HG02970 (cell line): ENCODE measurements around the gene MCF2L.
"Not testable (repeated sequence)": the region's sequence is repeated elsewhere in the genome, so short reads cannot be mapped to it uniquely, and the experiment has no call there.

Experiments
- ATAC-seq: cut with Tn5 transposase; IDR thresholded peaks from one replicate; pipeline ENCODE4 v1.9.1; 2021; ENCODE audit warnings: mild to moderate bottlenecking, moderate library complexity, moderate number of reproducible peaks; ENCODE audit not compliant: unreplicated experiment, low FRiP score

The MCF2L gene

DNA sequence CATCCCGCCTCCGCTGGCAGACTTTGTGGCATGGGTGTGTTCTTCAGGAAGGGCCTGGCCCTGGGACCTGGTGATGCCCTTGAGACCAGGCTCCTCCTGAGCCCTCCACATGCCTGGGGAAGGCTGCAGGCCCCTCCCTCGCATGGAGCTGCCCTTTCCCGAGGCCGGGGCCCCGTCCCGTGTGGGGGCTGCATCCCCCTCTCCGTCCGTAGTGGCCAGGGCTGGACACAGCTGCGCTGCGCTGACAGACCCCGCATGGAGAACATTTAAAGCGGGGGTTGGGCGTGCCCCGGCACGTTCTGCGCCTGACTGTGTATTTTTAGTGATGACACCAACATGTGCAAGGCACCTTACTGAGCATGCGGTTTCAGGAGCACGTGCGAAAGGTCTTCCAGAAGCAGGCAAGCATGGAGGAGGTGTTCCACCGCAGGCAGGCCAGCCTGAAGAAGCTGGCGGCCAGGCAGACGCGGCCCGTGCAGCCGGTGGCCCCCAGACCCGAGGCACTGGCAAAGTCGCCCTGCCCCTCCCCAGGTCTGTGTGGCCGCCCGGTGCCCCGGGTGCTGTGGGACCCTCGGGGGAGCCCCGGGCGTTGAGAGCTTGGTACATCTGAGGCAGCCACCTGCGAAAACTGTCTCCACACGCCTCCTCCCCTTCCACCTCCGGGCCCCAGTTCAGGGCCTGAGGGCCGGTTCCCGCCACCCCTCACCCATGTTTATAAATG, 107.8 kb downstream of the MCF2L start:
- ATAC-seq = no peak

DNA sequence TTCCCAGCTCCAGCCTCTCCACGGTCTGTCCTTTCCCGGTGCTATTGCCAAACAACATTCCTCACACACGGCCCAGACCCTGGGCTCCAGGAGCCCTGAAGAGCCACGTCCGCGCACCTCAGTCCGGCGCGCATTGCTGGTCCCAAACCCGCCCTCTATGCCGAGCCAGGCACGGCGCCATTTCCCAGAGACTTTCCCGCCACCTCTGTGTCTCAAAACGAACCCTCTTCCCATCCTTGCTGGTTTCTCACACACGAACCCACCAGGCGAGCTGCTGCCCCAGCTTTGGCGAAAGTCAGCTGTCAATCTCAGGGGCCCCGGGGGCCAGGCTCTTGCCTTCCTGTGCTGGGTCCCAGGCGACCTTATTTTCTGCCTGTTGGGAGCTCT, 108.5 kb downstream of the MCF2L start:
- no peak for ATAC-seq

DNA sequence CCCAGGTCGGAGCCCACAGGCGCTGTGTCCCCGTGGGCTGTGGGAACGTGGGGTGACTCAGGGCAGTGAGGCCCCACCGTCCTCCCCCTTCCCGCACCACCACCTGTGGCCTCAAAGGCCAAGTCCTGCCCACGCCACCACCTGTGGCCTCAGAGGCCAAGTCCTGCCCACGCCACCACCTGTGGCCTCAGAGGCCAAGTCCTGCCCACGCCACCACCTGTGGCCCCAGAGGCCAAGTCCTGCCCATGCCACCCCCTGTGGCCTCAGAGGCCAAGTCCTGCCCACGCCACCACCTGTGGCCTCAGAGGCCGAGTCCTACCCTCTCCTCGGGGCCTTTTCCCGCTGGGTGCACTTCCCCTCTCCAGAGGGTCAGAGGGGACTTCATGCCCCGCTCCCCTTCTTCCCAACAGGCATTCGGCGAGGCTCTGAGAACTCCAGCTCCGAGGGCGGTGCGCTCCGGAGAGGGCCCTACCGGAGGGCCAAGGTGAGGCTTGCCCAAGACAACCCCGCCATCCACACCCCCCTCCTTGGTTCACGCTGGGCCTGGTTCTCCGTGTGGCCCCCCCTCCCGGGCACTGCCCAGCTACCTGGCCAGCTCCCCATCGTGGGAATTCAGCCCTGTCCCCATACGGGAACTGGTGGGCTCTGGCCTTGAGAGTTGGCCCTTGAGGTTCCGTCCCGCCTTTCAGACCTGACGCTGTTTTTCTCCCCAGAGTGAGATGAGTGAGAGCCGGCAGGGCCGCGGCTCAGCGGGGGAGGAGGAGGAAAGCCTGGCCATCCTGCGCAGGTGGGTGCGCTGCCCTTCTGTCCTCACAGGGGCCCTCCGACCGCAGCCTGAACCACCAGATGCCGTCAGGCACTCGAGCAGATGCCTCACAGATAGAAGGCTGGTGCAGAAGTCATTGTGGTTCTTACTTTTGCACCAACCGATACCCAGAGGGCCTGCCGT, 109.2 kb downstream of the MCF2L start:
- ATAC-seq = no peak

DNA sequence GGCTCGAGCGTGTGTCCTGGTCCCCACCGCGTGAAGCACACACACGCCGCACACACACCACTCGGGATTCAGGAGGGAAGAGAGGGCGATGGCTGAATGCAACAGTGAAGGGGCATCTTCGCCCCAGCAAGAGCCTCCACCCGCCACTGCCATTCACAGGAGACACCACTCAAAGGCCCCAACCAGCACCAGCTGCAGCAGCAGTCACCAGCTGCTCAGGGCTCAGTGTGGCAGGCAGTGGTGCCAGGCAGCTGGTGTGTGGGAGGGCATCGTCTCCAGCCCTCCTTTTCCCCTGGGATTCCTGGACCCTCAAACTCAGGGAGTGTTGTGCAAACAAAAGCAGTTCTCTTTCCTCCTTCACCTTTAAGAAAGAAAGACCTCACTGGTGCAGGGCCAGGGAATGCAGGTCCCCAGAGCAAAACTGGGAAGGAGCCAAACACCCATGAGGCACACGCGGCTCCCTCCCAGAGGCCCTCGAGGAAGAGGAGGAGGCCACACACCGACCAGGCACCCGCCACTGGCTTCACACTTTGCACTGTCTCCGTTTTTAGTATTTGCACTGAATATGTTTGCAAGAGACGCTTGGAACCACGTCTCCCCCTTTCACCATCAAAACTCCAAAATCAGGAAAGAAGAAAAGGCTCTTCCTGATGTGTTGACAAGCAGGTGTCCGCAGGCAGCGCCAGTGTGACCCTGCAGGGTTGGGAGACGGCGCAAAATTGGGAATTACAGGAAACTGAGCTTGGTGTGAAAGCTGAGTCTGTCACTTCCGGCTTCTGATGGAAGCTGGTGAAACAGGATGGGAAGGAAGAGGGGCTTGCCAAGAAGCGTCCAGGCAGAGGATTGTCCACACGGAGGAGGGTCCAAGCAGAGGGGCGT, 110.1 kb downstream of the MCF2L start:
- ATAC-seq = no peak

DNA sequence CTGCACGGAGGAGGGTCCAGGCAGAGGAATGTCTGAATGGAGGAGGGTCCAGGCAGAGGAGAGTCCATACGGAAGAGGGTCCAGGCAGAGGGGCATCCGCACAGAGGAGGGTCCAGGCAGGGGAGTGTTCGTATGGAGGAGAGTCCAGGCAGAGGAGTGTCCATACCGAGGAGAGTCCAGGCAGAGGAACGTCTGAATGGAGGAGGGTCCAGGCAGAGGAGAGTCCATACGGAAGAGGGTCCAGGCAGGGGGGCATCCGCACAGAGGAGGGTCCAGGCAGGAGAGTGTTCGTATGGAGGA, 110.7 kb downstream of the MCF2L start:
- not testable (repeated sequence) for ATAC-seq

DNA sequence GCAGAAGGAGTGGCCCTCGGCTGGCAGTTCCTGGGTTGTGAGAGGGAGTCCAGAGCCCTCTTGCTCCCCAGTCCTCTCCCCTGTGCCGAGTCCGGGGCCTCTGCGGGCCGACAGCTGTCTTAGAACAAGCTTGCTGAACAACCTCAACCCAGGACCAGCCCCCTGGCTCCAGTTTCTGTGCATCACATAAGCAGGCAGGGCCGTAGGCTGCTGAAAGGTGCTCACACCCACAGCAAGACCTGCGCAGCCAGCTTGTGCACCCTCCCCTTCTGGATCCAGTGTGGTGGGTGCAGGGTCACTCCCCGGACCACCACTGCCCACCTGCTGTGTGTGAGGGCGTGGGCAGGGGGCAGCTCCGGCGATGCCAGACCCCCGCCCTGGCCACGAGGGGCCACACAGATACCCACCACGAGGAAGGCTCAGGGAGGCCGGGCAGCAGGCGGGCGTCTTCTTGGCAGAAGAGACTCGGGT, 111.4 kb downstream of the MCF2L start:
- ATAC-seq = no peak

DNA sequence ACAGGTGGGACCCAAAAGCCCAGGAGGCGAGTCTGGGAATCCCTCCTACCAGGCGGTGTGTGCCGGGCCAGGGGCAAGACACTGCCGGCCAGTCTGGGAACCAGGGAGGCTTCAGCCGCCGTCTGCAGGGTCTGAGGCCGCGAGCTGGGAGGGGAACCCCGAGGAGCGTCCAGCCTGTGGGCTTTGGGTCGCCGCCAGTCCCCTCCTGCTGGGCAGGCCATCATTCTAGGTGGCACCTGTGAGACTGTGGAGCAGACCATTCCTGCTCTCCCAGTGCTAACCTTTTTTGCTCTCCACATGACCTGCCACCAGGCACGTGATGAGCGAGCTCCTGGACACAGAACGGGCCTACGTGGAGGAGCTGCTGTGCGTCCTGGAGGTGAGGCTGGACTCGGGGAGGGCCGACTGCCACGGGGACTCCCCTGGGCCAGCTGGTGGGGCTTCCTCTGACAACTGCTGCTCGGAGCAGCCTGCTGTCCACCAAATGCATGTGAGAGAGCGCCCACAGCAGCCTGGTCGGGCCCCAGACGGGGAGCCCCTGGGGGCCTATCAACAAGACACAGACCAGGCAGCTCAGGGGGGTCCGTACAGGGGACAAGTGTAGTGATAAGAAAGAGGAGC, 112.0 kb downstream of the MCF2L start:
- ATAC-seq = no peak

DNA sequence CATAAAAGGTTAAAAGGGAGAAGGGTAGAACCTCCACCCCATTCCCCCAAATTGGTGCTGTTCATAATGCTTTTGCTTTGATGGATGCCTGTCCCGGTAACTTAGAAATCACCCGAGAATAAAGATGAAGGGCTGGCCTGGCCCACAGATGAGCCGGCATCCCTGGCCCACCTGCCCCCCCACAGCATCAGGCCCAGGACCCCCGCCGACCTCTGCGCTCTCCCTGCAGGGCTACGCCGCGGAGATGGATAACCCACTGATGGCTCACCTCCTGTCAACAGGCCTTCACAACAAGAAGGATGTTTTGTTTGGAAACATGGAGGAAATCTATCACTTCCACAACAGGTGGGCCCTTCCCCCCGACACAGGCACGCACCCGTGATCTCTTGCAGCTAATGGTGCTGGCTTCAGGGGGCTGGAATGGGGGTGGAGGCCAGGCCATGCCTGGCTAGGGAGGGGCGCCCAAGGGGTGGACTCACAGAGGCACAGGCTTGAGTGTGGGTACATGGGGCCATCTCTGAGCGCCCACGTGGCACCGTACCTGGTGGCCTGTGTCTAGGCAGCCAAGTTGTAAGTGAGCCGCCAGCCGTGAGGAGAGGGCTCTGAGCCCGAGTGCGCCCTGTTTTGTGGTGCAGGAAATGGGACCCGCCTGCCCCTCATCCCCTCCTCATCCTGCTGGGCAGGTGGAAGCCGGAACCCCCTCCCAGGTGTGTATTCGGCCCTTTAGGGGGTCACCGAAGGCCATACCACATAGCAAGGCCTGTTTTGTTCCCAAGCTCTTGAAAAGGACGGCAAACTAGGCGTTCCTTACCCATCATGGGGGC, 113.4 kb downstream of the MCF2L start:
- no peak for ATAC-seq

DNA sequence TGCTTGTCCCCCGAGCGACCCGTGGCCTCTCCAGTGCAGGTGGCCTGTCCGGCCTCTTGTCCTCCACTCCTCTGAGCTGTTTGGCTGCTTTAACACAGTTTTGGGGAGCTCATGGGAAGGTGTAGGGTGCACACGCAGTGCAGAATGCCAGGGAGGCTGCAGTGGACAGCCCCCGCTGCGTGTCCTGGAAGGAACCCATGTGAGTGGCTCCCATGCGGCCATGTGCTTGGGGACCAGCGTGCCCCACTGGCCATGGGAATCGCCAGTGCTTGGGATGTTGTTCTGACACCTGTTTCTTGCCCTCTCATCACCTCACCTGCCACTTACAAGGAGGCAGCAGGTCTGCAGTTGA, 114.0 kb downstream of the MCF2L start:
- ATAC-seq = no peak

DNA sequence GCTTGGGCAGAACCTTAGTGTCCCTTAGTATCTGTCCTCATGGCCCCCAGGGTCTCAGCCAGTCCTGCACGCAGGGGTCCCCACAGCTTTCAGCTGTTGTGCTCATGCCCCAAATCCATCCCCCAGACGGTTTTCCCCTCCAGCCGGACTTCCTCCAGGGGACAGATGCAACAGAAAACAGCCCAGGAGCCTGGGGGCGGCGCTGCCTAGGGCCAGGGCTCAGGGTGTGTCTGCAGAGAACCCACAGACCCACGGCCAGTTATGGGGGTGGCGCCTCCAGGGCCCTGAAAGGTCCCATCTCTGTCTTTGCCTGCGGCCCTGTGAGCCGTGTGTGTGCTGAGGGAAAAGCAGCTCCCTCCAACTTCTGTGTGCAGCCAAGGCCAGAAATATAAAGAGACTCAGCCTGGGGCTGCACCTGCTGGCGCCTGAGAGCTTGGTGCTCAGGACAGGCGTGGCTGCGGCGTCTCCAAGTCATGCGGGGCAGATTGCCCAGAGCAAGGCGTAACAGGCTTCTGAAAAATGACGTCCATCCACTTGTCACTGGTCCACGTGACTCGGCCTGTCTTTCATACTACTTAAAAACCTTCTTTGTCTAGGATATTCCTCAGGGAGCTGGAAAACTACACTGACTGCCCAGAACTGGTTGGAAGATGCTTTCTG, 114.5 kb downstream of the MCF2L start:
- no peak for ATAC-seq

DNA sequence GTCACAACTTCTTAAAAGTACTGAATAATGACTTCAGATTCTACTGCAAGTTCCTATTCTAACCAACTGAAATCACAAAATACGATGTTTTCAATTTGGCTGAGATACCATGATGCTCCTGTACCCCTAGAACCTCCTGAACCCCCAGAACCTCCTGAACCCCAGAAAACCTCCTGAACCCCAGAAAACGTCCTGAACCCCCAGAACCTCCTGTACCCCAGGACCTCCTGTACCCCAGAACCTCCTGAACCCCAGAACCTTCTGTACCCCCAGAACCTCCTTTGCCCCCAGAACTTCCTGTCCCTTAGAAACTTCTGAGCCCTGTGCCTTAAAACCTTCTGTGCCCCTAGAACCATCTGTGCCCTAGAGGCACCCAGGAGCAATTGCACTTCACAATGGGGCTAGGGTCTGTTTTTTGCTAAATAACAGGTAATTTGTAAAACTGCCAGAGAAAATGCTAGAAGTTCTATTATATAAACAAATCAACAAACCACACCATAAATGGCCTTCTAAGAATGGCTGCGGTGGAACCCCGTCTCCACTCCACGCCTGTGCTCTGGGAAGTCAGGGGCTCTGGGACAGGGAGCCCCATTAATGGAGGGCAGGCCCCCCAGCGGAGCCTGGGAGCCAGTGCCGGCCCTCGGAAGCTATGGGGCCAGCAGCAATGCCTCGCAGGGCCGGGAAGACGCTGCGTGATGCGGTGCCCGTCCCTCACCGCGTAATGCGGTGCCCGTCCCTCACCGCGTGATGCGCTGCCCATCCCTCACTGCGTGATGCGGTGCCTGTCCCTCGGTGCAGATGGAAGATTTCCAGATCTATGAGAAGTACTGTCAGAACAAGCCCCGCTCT, 115.3 kb downstream of the MCF2L start:
- ATAC-seq = no peak

DNA sequence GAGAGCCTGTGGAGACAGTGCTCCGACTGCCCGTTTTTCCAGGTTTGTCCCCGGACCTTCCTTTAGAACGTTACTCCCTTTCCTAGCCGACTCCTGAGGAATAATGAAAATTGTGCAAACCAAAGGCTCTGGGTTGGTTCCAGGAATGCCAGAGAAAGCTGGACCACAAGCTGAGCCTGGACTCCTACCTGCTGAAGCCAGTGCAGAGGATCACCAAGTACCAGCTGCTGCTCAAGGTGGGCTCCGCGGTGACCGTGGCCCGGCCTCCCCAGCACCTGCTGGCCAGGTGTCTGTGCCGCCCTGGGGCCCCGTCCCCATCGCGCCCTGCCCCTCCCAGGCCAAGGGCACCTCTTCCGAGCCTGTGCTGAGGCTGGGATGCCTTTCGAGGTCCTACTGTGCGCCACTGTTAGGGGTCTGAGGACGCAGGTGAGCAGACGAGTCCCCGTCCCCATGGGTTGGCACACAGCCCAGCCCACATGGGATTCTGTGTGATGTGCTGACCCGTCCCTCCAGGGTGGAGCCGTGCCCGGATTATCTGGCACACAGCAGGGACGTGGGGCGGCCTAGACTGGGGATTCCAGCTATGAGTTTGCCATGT, 116.0 kb downstream of the MCF2L start:
- ATAC-seq = no peak

DNA sequence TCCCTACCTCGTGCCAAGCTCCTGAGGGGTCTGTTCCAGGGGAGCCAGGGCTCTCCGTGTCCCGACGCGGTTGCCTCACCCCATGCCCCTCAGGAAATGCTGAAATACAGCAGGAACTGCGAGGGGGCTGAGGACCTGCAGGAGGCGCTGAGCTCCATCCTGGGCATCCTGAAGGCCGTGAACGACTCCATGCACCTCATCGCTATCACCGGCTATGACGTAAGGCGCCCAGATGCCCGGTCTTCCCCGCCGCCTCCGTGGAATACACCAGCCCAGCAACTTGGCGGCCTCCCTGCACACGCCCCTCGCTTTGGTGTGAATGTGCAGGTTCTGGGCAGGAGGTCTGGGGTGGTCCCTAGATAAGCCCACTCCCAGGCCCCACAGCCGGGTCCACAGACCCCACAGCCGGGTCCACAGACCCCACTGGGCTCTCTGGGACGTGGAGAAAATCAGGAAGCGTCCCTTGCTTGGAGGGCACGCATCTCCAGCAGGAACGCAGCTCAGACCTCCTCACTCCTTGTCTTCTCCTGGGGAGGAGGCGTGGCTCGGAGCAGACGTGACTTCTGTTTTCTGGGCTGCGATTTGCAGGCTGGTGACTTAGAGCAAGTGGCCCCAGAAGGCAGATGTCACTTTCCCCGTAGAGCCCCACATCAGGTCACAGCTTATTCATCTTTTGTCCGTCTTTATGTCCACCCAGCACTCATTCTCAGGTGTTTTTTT, 117.2 kb downstream of the MCF2L start:
- ATAC-seq = no peak

DNA sequence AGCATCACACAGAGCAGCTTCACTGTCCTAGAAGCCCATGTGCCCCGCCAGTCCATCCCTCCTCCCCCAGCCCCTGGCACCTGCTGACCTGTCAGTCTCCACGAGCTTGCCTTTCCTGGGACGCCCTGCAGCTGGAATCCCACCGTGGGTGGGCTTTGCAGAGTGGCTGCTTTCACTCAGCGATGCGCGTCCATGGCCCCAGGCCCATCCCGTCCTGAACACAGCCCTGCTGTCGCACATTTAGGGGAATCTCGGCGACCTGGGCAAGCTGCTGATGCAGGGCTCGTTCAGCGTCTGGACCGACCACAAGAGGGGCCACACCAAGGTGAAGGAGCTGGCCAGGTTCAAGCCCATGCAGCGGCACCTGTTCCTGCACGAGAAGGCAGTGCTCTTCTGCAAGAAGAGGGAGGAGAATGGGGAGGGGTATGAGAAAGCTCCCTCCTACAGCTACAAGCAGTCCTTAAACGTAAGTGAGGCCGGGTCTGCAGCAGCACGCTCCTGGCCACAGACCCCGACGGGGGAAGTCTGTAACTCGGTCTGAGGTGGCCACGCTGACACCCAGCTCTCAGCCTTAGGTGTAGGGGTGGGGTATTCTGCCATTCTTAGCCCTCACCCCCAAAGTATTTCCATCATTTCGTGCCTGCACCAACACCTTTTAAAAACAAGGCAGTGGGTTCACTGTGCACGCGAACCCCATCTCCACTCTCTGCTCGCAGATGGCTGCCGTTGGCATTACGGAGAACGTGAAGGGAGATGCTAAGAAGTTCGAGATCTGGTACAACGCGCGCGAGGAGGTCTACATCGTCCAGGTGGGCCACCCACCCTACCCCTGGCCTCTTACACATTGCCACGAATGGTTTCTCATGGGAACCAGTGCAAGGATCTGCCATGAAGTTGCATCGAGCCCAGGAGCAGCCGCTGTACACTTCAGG, 118.2 kb downstream of the MCF2L start:
- no peak for ATAC-seq

DNA sequence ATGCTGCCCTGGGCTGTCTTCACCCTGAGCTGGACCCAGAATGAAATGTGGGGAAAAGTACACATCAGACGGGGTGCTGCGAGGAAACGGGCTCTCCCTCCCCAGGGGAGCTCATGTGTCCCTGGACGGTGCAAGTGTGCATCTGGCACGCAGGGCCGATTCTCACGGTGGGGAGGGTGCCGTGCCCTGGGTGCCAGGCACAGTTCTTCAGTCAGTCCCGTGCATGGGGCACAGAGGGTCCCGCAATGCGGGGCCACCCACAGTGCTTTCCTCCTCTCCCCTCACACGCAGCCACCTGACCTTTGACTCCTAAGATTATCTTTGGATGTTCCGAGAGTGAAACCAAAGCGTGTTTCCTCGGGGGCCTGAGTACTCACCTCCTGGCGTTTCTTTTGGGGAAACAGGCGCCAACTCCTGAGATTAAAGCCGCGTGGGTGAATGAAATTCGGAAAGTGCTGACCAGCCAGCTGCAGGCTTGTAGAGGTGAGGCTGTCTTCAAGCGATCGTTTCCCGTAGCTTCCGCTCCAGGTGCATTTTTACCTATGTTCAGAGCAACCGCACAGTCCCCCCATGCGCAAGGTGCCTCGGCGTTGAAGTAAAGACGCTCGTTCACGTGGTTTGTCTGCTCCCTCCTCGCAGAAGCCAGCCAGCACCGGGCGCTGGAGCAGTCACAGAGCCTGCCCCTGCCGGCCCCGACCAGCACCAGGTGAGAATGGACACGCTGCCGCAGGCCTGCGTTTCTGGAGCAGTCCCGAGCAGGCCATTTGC, 119.1 kb downstream of the MCF2L start:
- no peak for ATAC-seq

DNA sequence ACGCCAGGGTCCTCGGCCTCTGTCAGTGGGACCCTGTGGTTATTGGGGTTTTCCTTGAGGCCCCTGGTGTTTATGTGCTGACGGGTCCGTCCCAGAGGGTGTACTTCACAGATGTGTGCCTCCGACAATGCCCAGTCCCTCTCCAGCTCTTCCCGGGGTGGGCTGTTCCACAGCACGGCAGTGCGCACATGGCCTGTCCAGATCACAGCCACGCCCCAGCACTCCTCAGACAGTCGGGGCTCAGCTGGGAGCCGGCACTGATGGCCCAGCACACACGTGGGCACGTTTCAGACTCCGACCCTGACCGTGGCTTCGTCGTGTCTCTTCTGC, 119.6 kb downstream of the MCF2L start:
- no peak for ATAC-seq
